GM12874 (cell line): ENCODE data around the gene ABL2.

Experiments
- CTCF ChIP-seq: IDR thresholded peaks from 2 replicates; pipeline ENCODE4 v1.5.1; 2011; ENCODE audit warnings: low read depth, mild to moderate bottlenecking, control low read depth, low read length, moderate library complexity; ENCODE audit not compliant: insufficient read depth

Gene ABL2

GRCh38 chr1:179121159-179121938 lies 108.1 kb downstream of the ABL2 start:
- peak; percentile 47; the same call in 1 of the 2 replicates for TF ChIP-seq CTCF

GRCh38 chr1:179120736-179121135 lies 108.7 kb downstream of the ABL2 start:
- TF ChIP-seq CTCF: no peak

- no peak for TF ChIP-seq CTCF
These were observed 110.0 kb downstream of the ABL2 start for GRCh38 chr1:179119513-179119912.

GRCh38 chr1:179115181-179115580 lies 114.3 kb downstream of the ABL2 start:
- no peak for TF ChIP-seq CTCF

- TF ChIP-seq CTCF: no peak
These were observed 120.8 kb downstream of the ABL2 start for GRCh38 chr1:179108644-179109043.

- TF ChIP-seq CTCF: no peak
These were observed 121.5 kb downstream of the ABL2 start for GRCh38 chr1:179107706-179108629.

GRCh38 chr1:179105393-179105792 lies 124.1 kb downstream of the ABL2 start:
- peak; percentile 38; the same call in 1 of the 2 replicates for TF ChIP-seq CTCF
